ENCODE measurements around the gene CACNA1C. TPM values are rescaled to one million over a fixed set of nuclear protein-coding genes. Genes with fewer than 3 reads are reported as not detected.

CACNA1C gene
- total and polyA plus RNA-seq, 2 donors (not counting 1 experiment from before 2014, with no cell fraction given), result 0.01 to 0.02 TPM

- H3K4me1 ChIP-seq (ENCODE audit: control insufficient read depth in 2 of 2, insufficient read depth in 2 of 2, low read length in 2 of 2), result no peaks in the 10 kb centered on the region
- H3K9me3 Mint-ChIP-seq (ENCODE audit: insufficient read depth), result no peaks in the 10 kb centered on the region
- H3K36me3 ChIP-seq (replicated peaks in 1 of 2; ENCODE audit: control extremely low read depth in 1 of 2, control insufficient read depth in 1 of 2, extremely low read depth in 1 of 2, insufficient read depth in 2 of 2, low read length in 1 of 2), result no peaks in the 10 kb centered on the region
- ATAC-seq (ENCODE audit: low read depth) (no peak), DNase-seq (no peak)
- no peaks in the 10 kb centered on the region for H3K9me3 ChIP-seq (ENCODE audit: control extremely low read depth in 1 of 3, control insufficient read depth in 2 of 3, insufficient read depth in 1 of 3, low read length in 2 of 3)
- no peaks in the 10 kb centered on the region for H4K20me1 ChIP-seq (ENCODE audit: control insufficient read depth, insufficient read depth, low read length, poor library complexity, severe bottlenecking)
- ChIA-PET CTCF (interaction anchor here (1.1 kb wide), 1 partner anchor 19 kb away, joined by 3 read pairs; no protein-coding TSS in a partner anchor), POLR2A (no interaction called here)
- no peak overlapping the region for H3K4me3 Mint-ChIP-seq
- TF ChIP-seq CTCF (IDR thresholded peaks at IDR 0.05) (no peak), EZH2 (IDR thresholded peaks at IDR 0.05; ENCODE audit: borderline replicate concordance, insufficient read depth, low read depth, low read length, poor library complexity, severe bottlenecking) (no peak)
- no peak overlapping the region for H3K4me2 ChIP-seq (replicated peaks; ENCODE audit: low read depth, low read length, poor library complexity, severe bottlenecking)
- no peak overlapping the region for H3K9ac ChIP-seq (ENCODE audit: low read length)
- no peak overlapping the region for H2AFZ ChIP-seq (ENCODE audit: insufficient read depth, low read depth, low read length, poor library complexity, severe bottlenecking)
- no peaks in the 10 kb centered on the region for H3K79me2 ChIP-seq (ENCODE audit: control insufficient read depth, insufficient read depth, low read length)
- 83% methylated on average over 12 of the region's 13 CpGs for WGBS (ENCODE audit: insufficient coverage)
- H3K27me3 ChIP-seq (replicated peaks in 1 of 4; ENCODE audit: control extremely low read depth in 1 of 4, control insufficient read depth in 3 of 4, insufficient read depth in 4 of 4, low read length in 3 of 4), result no peaks in the 10 kb centered on the region
- intact Hi-C loops (cut with micrococcal nuclease), result no loop called here
- no peak overlapping the region for H3K4me3 ChIP-seq (ENCODE audit: control extremely low read depth in 1 of 5, extremely low read depth in 1 of 5, insufficient read depth in 1 of 5, low read depth in 2 of 5, low read length in 4 of 5)
- H3K4me1 Mint-ChIP-seq, result no peaks in the 10 kb centered on the region
- no peak overlapping the region for H3K27ac Mint-ChIP-seq
- no peak overlapping the region for H3K27ac ChIP-seq (ENCODE audit: low read length in 2 of 2)
- peaks cover 8% of the 10 kb centered on the region for H3K27me3 Mint-ChIP-seq
Observed at GRCh38 chr12:2413999-2414792, 361.4 kb downstream of the CACNA1C start.

- no peak for DNase-seq
- H3K4me3 Mint-ChIP-seq, result no peak overlapping the region
- Histone ChIP-seq H3K79me2 (ENCODE audit: control insufficient read depth, insufficient read depth, low read length) (no peaks in the 10 kb centered on the region), H3K4me1 (ENCODE audit: control insufficient read depth in 2 of 2, insufficient read depth in 2 of 2, low read length in 2 of 2) (no peaks in the 10 kb centered on the region), H3K9me3 (ENCODE audit: control extremely low read depth in 1 of 3, control insufficient read depth in 2 of 3, insufficient read depth in 1 of 3, low read length in 2 of 3) (no peaks in the 10 kb centered on the region), H3K9ac (ENCODE audit: low read length) (no peak overlapping the region), H4K20me1 (ENCODE audit: control insufficient read depth, insufficient read depth, low read length, poor library complexity, severe bottlenecking) (no peaks in the 10 kb centered on the region), H3K4me2 (replicated peaks; ENCODE audit: low read depth, low read length, poor library complexity, severe bottlenecking) (no peak overlapping the region), H3K27ac (ENCODE audit: low read length in 2 of 2) (no peak overlapping the region), H3K27me3 (replicated peaks in 1 of 4; ENCODE audit: control extremely low read depth in 1 of 4, control insufficient read depth in 3 of 4, insufficient read depth in 4 of 4, low read length in 3 of 4) (no peaks in the 10 kb centered on the region), H3K4me3 (ENCODE audit: control extremely low read depth in 1 of 5, extremely low read depth in 1 of 5, insufficient read depth in 1 of 5, low read depth in 2 of 5, low read length in 4 of 5) (no peak overlapping the region), H2AFZ (ENCODE audit: insufficient read depth, low read depth, low read length, poor library complexity, severe bottlenecking) (no peak overlapping the region), H3K36me3 (replicated peaks in 1 of 2; ENCODE audit: control extremely low read depth in 1 of 2, control insufficient read depth in 1 of 2, extremely low read depth in 1 of 2, insufficient read depth in 2 of 2, low read length in 1 of 2) (no peaks in the 10 kb centered on the region)
- no peak overlapping the region for H3K27ac Mint-ChIP-seq
- CTCF ChIA-PET, result no interaction called here
- POLR2A ChIA-PET, result no interaction called here
- H3K4me1 Mint-ChIP-seq, result no peaks in the 10 kb centered on the region
- 82% methylated on average over 13 of the region's 19 CpGs for WGBS (ENCODE audit: insufficient coverage)
- H3K9me3 Mint-ChIP-seq (ENCODE audit: insufficient read depth), result no peaks in the 10 kb centered on the region
- no peak for TF ChIP-seq CTCF (IDR thresholded peaks at IDR 0.05)
- no peak for TF ChIP-seq EZH2 (IDR thresholded peaks at IDR 0.05; ENCODE audit: borderline replicate concordance, insufficient read depth, low read depth, low read length, poor library complexity, severe bottlenecking)
- intact Hi-C loops (cut with micrococcal nuclease), result no loop called here
- ATAC-seq (ENCODE audit: low read depth), result no peak
- peaks cover 8% of the 10 kb centered on the region for H3K27me3 Mint-ChIP-seq
Observed at GRCh38 chr12:2414810-2415567, 362.2 kb downstream of the CACNA1C start.

Measured in B cell (primary cell).